ENCODE measurements around the gene RHAG.

- TF ChIP-seq, protein P1, sequence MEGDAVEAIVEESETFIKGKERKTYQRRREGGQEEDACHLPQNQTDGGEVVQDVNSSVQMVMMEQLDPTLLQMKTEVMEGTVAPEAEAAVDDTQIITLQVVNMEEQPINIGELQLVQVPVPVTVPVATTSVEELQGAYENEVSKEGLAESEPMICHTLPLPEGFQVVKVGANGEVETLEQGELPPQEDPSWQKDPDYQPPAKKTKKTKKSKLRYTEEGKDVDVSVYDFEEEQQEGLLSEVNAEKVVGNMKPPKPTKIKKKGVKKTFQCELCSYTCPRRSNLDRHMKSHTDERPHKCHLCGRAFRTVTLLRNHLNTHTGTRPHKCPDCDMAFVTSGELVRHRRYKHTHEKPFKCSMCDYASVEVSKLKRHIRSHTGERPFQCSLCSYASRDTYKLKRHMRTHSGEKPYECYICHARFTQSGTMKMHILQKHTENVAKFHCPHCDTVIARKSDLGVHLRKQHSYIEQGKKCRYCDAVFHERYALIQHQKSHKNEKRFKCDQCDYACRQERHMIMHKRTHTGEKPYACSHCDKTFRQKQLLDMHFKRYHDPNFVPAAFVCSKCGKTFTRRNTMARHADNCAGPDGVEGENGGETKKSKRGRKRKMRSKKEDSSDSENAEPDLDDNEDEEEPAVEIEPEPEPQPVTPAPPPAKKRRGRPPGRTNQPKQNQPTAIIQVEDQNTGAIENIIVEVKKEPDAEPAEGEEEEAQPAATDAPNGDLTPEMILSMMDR (IDR thresholded peaks at IDR 0.05), result no peak
- TF ChIP-seq EZH2 (IDR thresholded peaks at IDR 0.05; ENCODE audit: borderline replicate concordance, insufficient read depth, low read depth, low read length, poor library complexity, severe bottlenecking), result no peak
These were observed 3.9 kb downstream of the RHAG start for GRCh38 chr6:49632727-49633126.

Data from B cell (primary cell).